HL-60 (cell line): ENCODE measurements around the gene KBTBD12.
"Not testable (repeated sequence)": the region's sequence is repeated elsewhere in the genome, so short reads cannot be mapped to it uniquely, and the experiment has no call there.

Experiments
- DNase-seq, 2 experiments: peaks; one replicate each; pipeline ENCODE4 v3.0.0-alpha.2; 2010 to 2020; ENCODE audit warnings: low read depth in 1 of 2, low spot score in 1 of 2
- H3K27ac ChIP-seq: fragments of 250-450 bp; sonication (Bioruptor Pico); replicated peaks from 2 replicates; pipeline ENCODE4 v1.5.1; 2020; ENCODE audit warnings: mild to moderate bottlenecking, moderate library complexity
- H3K27me3 ChIP-seq: fragments of 250-450 bp; sonication (Bioruptor Pico); 2 replicates; pipeline ENCODE4 v1.5.1; 2021; ENCODE audit warnings: mild to moderate bottlenecking, moderate library complexity; ENCODE audit not compliant: insufficient read depth, poor library complexity, severe bottlenecking
- H3K4me3 ChIP-seq: replicated peaks from 2 replicates; pipeline ENCODE4 v1.5.1; 2011; ENCODE audit warnings: mild to moderate bottlenecking, control low read depth, low read length; ENCODE audit not compliant: insufficient read depth
- CTCF ChIP-seq: IDR thresholded peaks from one replicate; pipeline ENCODE4 v1.5.1; 2011; ENCODE audit warnings: low read length, control low read depth, inconsistent platforms; ENCODE audit not compliant: insufficient read depth
- GABPA ChIP-seq: IDR thresholded peaks from 2 replicates; pipeline ENCODE4 v1.6.1; 2012; ENCODE audit warnings: low read depth
- POLR2AphosphoS5 ChIP-seq: IDR thresholded peaks from 2 replicates; pipeline ENCODE4 v1.6.1; 2012; ENCODE audit warnings: low read depth
- REST ChIP-seq: IDR thresholded peaks from 2 replicates; pipeline ENCODE4 v1.6.1; 2012; ENCODE audit warnings: low read depth; ENCODE audit not compliant: insufficient replicate concordance
- SPI1 ChIP-seq: IDR thresholded peaks from 2 replicates; pipeline ENCODE4 v1.6.1; 2012; ENCODE audit warnings: low read depth, mild to moderate bottlenecking, borderline replicate concordance

The KBTBD12 gene

GRCh38 chr3:127903611-127904375, 11.2 kb upstream of the KBTBD12 start:
- H3K4me3 ChIP-seq: no peak overlapping the region
- no peak for TF ChIP-seq REST
- no peak for TF ChIP-seq SPI1
- no peak for TF ChIP-seq CTCF
- no peak for TF ChIP-seq GABPA
- TF ChIP-seq POLR2AphosphoS5: no peak
- no peak for DNase-seq
- H3K27me3 ChIP-seq: no peaks in the 10 kb centered on the region
- H3K27ac ChIP-seq: no peak overlapping the region

GRCh38 chr3:127905556-127905955, 9.5 kb upstream of the KBTBD12 start:
- no peak for DNase-seq
- no peak overlapping the region for H3K27ac ChIP-seq
- no peaks in the 10 kb centered on the region for H3K27me3 ChIP-seq
- TF ChIP-seq SPI1 (no peak), CTCF (no peak), POLR2AphosphoS5 (no peak), REST (no peak), GABPA (no peak)
- H3K4me3 ChIP-seq: no peak overlapping the region

- not testable (repeated sequence) for DNase-seq, H3K27ac ChIP-seq, H3K4me3 ChIP-seq, H3K27me3 ChIP-seq
Observed at GRCh38 chr3:127906653-127907052, 8.4 kb upstream of the KBTBD12 start.

GRCh38 chr3:127908202-127908601, 6.8 kb upstream of the KBTBD12 start:
- H3K4me3 ChIP-seq: no peak overlapping the region
- H3K27me3 ChIP-seq: no peaks in the 10 kb centered on the region
- H3K27ac ChIP-seq: no peak overlapping the region
- peak; percentile 67 to 71 for DNase-seq
- TF ChIP-seq CTCF: no peak
- TF ChIP-seq POLR2AphosphoS5: no peak
- TF ChIP-seq SPI1: peak; percentile 99
- no peak for TF ChIP-seq GABPA
- no peak for TF ChIP-seq REST
